Trophoblast cell (in vitro differentiated cells and primary cell): ENCODE data around the gene KCTD7.

Experiments
- DNase-seq, 2 donors: peaks; one replicate each; pipeline ENCODE4 v3.0.0-alpha.2; 2016
- H2AFZ ChIP-seq: 2 replicates; pipeline ENCODE4 v1.6.1; 2013; ENCODE audit warnings: low read length, moderate library complexity, mild to moderate bottlenecking; ENCODE audit not compliant: insufficient read depth, poor library complexity
- H2AK5ac ChIP-seq: 2 replicates; pipeline ENCODE4 v1.6.1; 2013; ENCODE audit warnings: mild to moderate bottlenecking, low read length
- H2BK120ac ChIP-seq: 2 replicates; pipeline ENCODE4 v1.6.1; 2013; ENCODE audit warnings: low read length, mild to moderate bottlenecking, moderate library complexity; ENCODE audit not compliant: insufficient read depth, poor library complexity
- H2BK12ac ChIP-seq: 2 replicates; pipeline ENCODE4 v1.6.1; 2013; ENCODE audit warnings: mild to moderate bottlenecking, low read length, moderate library complexity
- H2BK5ac ChIP-seq: 2 replicates; pipeline ENCODE4 v1.6.1; 2013; ENCODE audit warnings: low read length, low read depth, moderate library complexity, mild to moderate bottlenecking; ENCODE audit not compliant: poor library complexity
- H3K14ac ChIP-seq: 2 replicates; pipeline ENCODE4 v1.6.1; 2013; ENCODE audit warnings: mild to moderate bottlenecking, low read length
- H3K18ac ChIP-seq: 2 replicates; pipeline ENCODE4 v1.6.1; 2013; ENCODE audit warnings: mild to moderate bottlenecking, low read length
- H3K23ac ChIP-seq: 2 replicates; pipeline ENCODE4 v1.6.1; 2013; ENCODE audit warnings: low read length
- H3K27ac ChIP-seq: 2 replicates; pipeline ENCODE4 v1.5.1; 2013; ENCODE audit warnings: low read depth, mild to moderate bottlenecking, inconsistent platforms, low read length, moderate library complexity
- H3K27me3 ChIP-seq: 2 replicates; pipeline ENCODE4 v1.6.1; 2013; ENCODE audit warnings: inconsistent platforms, mild to moderate bottlenecking, low read length, moderate library complexity; ENCODE audit not compliant: insufficient read depth
- H3K36me3 ChIP-seq, 2 experiments: 1 replicate in 1 of 2; 2 replicates in 1 of 2; pipeline ENCODE4 v1.6.1; 2013; ENCODE audit warnings: low read length in 2 of 2, mild to moderate bottlenecking in 2 of 2, moderate library complexity in 1 of 2; ENCODE audit not compliant: insufficient read depth in 2 of 2, control insufficient read depth in 1 of 2
- H3K4ac ChIP-seq: 2 replicates; pipeline ENCODE4 v1.6.1; 2013; ENCODE audit warnings: low read depth, mild to moderate bottlenecking, low read length, moderate library complexity
- H3K4me1 ChIP-seq, 2 experiments: 1 replicate in 1 of 2; 2 replicates in 1 of 2; pipeline ENCODE4 v1.6.1; 2013; ENCODE audit warnings: low read length in 2 of 2, mild to moderate bottlenecking in 2 of 2, moderate library complexity in 1 of 2; ENCODE audit not compliant: insufficient read depth in 2 of 2, control insufficient read depth in 1 of 2
- H3K4me2 ChIP-seq: 2 replicates; pipeline ENCODE4 v1.6.1; 2013; ENCODE audit warnings: inconsistent platforms, mild to moderate bottlenecking, low read length, moderate library complexity
- H3K4me3 ChIP-seq: 2 replicates; pipeline ENCODE4 v1.5.1; 2013; ENCODE audit warnings: mild to moderate bottlenecking, low read depth, low read length, inconsistent platforms
- H3K79me1 ChIP-seq: one replicate; pipeline ENCODE4 v1.6.1; 2013; ENCODE audit warnings: low read length
- H3K79me2 ChIP-seq: 2 replicates; pipeline ENCODE4 v1.6.1; 2013; ENCODE audit warnings: low read length, mild to moderate bottlenecking; ENCODE audit not compliant: control insufficient read depth, insufficient read depth, poor library complexity
- H3K9ac ChIP-seq: 2 replicates; pipeline ENCODE4 v1.6.1; 2013; ENCODE audit warnings: mild to moderate bottlenecking, low read length
- H3K9me3 ChIP-seq: 2 replicates; pipeline ENCODE4 v1.6.1; 2013; ENCODE audit warnings: low read depth, mild to moderate bottlenecking, control low read depth, inconsistent platforms, low read length; ENCODE audit not compliant: insufficient read depth
- H4K12ac ChIP-seq: 2 replicates; pipeline ENCODE4 v1.6.1; 2013; ENCODE audit warnings: low read depth, mild to moderate bottlenecking, low read length, moderate library complexity
- H4K8ac ChIP-seq: 2 replicates; pipeline ENCODE4 v1.6.1; 2013; ENCODE audit warnings: low read depth, mild to moderate bottlenecking, low read length, moderate library complexity
- H4K91ac ChIP-seq: one replicate; pipeline ENCODE4 v1.6.1; 2013; ENCODE audit warnings: low read depth, mild to moderate bottlenecking, low read length, moderate library complexity
- WGBS: extraction: QIAGEN DNeasy Blood & Tissue Kit; methylation state at CpG from one replicate; pipeline ENCODE4 v1.1.7; 2013; ENCODE audit warnings: missing lambda C conversion rate; ENCODE audit not compliant: insufficient read length, insufficient coverage; ENCODE audit errors: extremely low coverage; 5-methylcytosine and 5-hydroxymethylcytosine counted together

KCTD7 gene

DNA sequence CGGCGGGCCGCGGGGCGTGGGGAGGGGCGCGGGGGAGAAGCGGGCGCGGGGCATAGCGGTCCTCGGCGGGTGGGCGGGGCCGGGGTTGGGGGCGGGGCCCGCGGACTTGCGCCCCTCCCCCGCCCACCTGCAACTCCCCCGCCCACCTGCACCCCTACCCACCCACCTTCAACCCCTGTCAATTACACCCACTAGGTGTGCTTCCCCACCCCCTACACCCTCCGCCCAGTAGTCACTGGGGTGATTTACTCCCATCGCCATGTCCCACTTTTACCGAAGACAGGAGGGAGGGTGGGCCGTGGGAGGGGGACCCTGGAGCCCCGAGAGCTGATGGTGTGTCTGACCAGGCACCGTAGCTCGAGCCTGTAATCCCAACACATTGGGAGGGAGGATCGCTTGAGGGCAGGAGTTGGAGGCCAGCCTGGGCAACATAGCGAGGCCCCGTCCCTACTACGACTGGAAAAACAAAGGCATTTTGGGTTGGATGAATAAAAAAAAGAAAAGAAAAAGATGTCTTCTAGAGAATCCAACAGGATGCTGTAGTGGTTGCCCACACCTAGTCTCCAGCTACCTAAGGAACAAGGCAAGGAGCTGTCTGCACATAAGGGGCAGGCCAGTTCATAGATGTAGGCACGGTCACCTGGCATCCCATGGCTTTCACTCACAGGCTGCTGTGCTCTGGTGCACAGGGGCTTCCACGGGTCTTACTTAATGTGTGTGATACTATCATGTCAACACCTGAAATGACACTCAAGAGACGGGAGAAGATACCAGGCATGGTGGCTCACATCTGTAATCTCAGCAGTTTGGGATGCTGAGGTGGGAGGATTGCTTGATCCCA, 761 bp downstream of the KCTD7 start:
- no CpG with 5 or more reads among the region's 35 CpGs for WGBS
- peak in 1 of 2 donors; percentile 1 for DNase-seq
- H4K12ac ChIP-seq: peak overlapping the region; percentile 82

GRCh38 chr7:66630531-66630930, 1.9 kb downstream of the KCTD7 start:
- Histone ChIP-seq H3K18ac (no peak overlapping the region), H3K14ac (no peak overlapping the region), H3K23ac (no peak overlapping the region), H2BK5ac (no peak overlapping the region), H3K4me2 (no peak overlapping the region), H3K79me1 (peaks cover 6% of the 10 kb centered on the region), H2BK120ac (no peak overlapping the region), H3K27ac (no peak overlapping the region), H3K4ac (no peak overlapping the region), H3K79me2 (peaks cover 3% of the 10 kb centered on the region), H4K8ac (no peak overlapping the region), H2BK12ac (no peak overlapping the region), H3K4me1 (peaks cover 3 to 11% of the 10 kb centered on the region in 2 experiments), H4K91ac (no peak overlapping the region), H4K12ac (no peak overlapping the region), H3K27me3 (no peaks in the 10 kb centered on the region), H3K9me3 (no peaks in the 10 kb centered on the region), H3K36me3 (peaks cover 5 to 9% of the 10 kb centered on the region in 2 experiments), H3K9ac (no peak overlapping the region), H3K4me3 (no peak overlapping the region), H2AK5ac (no peak overlapping the region), H2AFZ (no peak overlapping the region)
- no CpG with 5 or more reads among the region's 1 CpG for WGBS
- DNase-seq: no peak

More for the DNA sequence above, 761 bp downstream of the KCTD7 start:
- Histone ChIP-seq H4K8ac (peak overlapping the region; percentile 93), H3K4me3 (peak overlapping the region; percentile 82), H2AFZ (peak overlapping the region; percentile 97), H4K91ac (peak overlapping the region; percentile 94), H3K36me3 (peaks cover 5 to 6% of the 10 kb centered on the region in 2 experiments), H3K4me1 (peaks cover 3 to 11% of the 10 kb centered on the region in 2 experiments), H2AK5ac (no peak overlapping the region), H2BK120ac (peak overlapping the region; percentile 74), H2BK5ac (peak overlapping the region; percentile 70), H3K79me1 (peaks cover 6% of the 10 kb centered on the region), H3K23ac (no peak overlapping the region), H3K9me3 (no peaks in the 10 kb centered on the region), H2BK12ac (no peak overlapping the region), H3K14ac (peak overlapping the region; percentile 92), H3K27me3 (no peaks in the 10 kb centered on the region), H3K9ac (no peak overlapping the region), H3K4ac (peak overlapping the region; percentile 81), H3K79me2 (peaks cover 3% of the 10 kb centered on the region), H3K27ac (peak overlapping the region; percentile 34), H3K4me2 (peak overlapping the region; percentile 59), H3K18ac (peak overlapping the region; percentile 95)

- Histone ChIP-seq H2BK120ac (no peak overlapping the region), H2BK5ac (no peak overlapping the region), H2BK12ac (no peak overlapping the region), H4K91ac (no peak overlapping the region), H3K4me1 (peaks cover 3 to 11% of the 10 kb centered on the region in 2 experiments), H3K27ac (no peak overlapping the region), H3K4ac (no peak overlapping the region), H3K79me2 (peaks cover 3% of the 10 kb centered on the region), H4K8ac (no peak overlapping the region), H3K14ac (no peak overlapping the region), H2AFZ (no peak overlapping the region), H4K12ac (no peak overlapping the region), H3K9me3 (no peaks in the 10 kb centered on the region), H2AK5ac (no peak overlapping the region), H3K23ac (no peak overlapping the region), H3K18ac (no peak overlapping the region), H3K36me3 (peaks cover 5 to 11% of the 10 kb centered on the region in 2 experiments), H3K9ac (no peak overlapping the region), H3K79me1 (peaks cover 6% of the 10 kb centered on the region), H3K4me2 (no peak overlapping the region), H3K4me3 (no peak overlapping the region), H3K27me3 (no peaks in the 10 kb centered on the region)
- no peak for DNase-seq
- no CpG with 5 or more reads among the region's 6 CpGs for WGBS
Observed at GRCh38 chr7:66631471-66631870, 2.8 kb downstream of the KCTD7 start.

DNA sequence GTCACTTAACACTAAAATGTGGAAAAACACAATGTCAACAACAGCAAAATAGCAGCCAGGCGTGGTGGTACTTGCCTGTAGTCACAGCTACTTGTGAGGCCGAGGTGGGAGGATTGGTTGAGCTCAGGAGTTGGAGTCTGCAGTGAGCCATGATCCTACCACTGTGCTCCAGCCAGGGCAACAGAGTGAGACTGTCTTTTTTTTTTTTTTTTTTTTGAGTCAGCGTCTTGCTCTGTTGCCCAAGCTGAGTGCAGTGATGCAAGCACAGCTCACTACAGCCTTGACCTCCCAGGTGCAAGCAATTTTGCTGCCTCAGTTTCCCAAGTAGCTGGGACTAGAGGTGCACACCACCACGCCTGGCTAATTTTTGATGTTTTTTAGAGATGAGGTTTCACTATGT, 6.1 kb downstream of the KCTD7 start:
- Histone ChIP-seq H3K27ac (no peak overlapping the region), H2AK5ac (no peak overlapping the region), H4K12ac (no peak overlapping the region), H4K91ac (no peak overlapping the region), H3K4me1 (no peaks in the 10 kb centered on the region), H3K9ac (no peak overlapping the region), H2AFZ (no peak overlapping the region), H4K8ac (no peak overlapping the region), H3K79me2 (no peaks in the 10 kb centered on the region), H2BK120ac (no peak overlapping the region), H3K27me3 (no peaks in the 10 kb centered on the region), H3K4ac (no peak overlapping the region), H3K4me3 (no peak overlapping the region), H3K4me2 (no peak overlapping the region), H2BK5ac (no peak overlapping the region), H3K23ac (no peak overlapping the region), H3K79me1 (no peaks in the 10 kb centered on the region), H3K18ac (no peak overlapping the region), H3K36me3 (peaks cover 21 to 30% of the 10 kb centered on the region in 2 experiments), H3K9me3 (no peaks in the 10 kb centered on the region), H3K14ac (no peak overlapping the region), H2BK12ac (no peak overlapping the region)
- no CpG with 5 or more reads among the region's 4 CpGs for WGBS
- DNase-seq: no peak
